ENCODE data around the gene ZNF823. TPM values are rescaled to one million over a fixed set of nuclear protein-coding genes. Genes with fewer than 3 reads are reported as not detected.

Gene ZNF823
- total and polyA plus RNA-seq, 9 of the 15 experiments (the other 6 are each of a cell fraction or from before 2014, with no cell fraction given), result 4.0 to 13.4 (median 6.1) TPM

- no peak for ATAC-seq
- Histone ChIP-seq H3K9ac (ENCODE audit: insufficient read depth in 1 of 2, low read depth in 2 of 2, low read length in 2 of 2) (no peak overlapping the region), H3K36me3 (ENCODE audit: control insufficient read depth, insufficient read depth, low read length) (peaks cover 53% of the 10 kb centered on the region), H3K4me2 (ENCODE audit: insufficient read depth, low read length) (no peak overlapping the region), H3K9me3 (replicated peaks; ENCODE audit: control insufficient read depth, insufficient read depth, low read depth, low read length) (peaks cover 40% of the 10 kb centered on the region), H2AFZ (ENCODE audit: low read depth, low read length) (no peak overlapping the region), H4K20me1 (replicated peaks; ENCODE audit: control insufficient read depth, insufficient read depth, low read length) (no peaks in the 10 kb centered on the region), H3K27me3 (ENCODE audit: control insufficient read depth in 2 of 2, insufficient read depth in 2 of 2, low read length in 2 of 2) (no peaks in the 10 kb centered on the region), H3K27ac (ENCODE audit: extremely low read depth, low read depth, low read length) (no peak overlapping the region), H3K79me2 (ENCODE audit: control insufficient read depth, insufficient read depth, low read length) (no peaks in the 10 kb centered on the region), H3K4me1 (replicated peaks in 1 of 2; ENCODE audit: control insufficient read depth in 2 of 2, insufficient read depth in 2 of 2, low read length in 2 of 2) (no peaks in the 10 kb centered on the region), H3K4me3 (no peak overlapping the region), H3K9me1 (ENCODE audit: control insufficient read depth, insufficient read depth, low read length) (no peaks in the 10 kb centered on the region)
- intact Hi-C loops (cut with micrococcal nuclease) (no loop called here), in situ Hi-C loops (cut with MboI) (no loop called here)
- BruUV-seq (replicated peaks), result no TSS peak
- ChIA-PET POLR2A (no interaction called here), CTCF (ENCODE audit: low intra/inter-chr PET ratio) (no interaction called here)
- 94% methylated on average over 7 of the region's 7 CpGs for WGBS (ENCODE audit: insufficient coverage, low coverage, missing lambda C conversion rate)
- no peak for DNase-seq (ENCODE audit: extremely low read depth in 1 of 4, low spot score in 3 of 4)
- FAIRE-seq, result no peak
- peak; percentile 15; the same call in 1 of the 2 replicates for TF ChIP-seq SOX6 (IDR thresholded peaks at IDR 0.05)
- no peak for TF ChIP-seq AFF4 (CRISPR knock-in tag; IDR thresholded peaks at IDR 0.05)
- TF ChIP-seq MYBL2 (IDR thresholded peaks at IDR 0.05; ENCODE audit: low read depth), result no peak
- TF ChIP-seq MYBL2 (CRISPR knock-in tag; IDR thresholded peaks at IDR 0.05; ENCODE audit: borderline replicate concordance), result no peak
- no peak for TF ChIP-seq XRCC5 (IDR thresholded peaks at IDR 0.05; ENCODE audit: low read depth, low read length)
- peak; percentile 72; the same call in 1 of the 2 replicates for TF ChIP-seq TRIM28 (IDR thresholded peaks at IDR 0.05)
- 0 out of 4 replicates have a peak, but pooled peaks of 1 of the 2 experiments have one; percentile 17 for TF ChIP-seq TRIM24 (IDR thresholded peaks at IDR 0.05)
- peak; percentile 88 for TF ChIP-seq ZNF75A (CRISPR knock-in tag; IDR thresholded peaks at IDR 0.05)
- TF ChIP-seq TEAD4 (IDR thresholded peaks at IDR 0.05; ENCODE audit: low read length), result 0 out of 2 replicates have a peak, but pooled peaks have one; percentile 20
- no peak for TF ChIP-seq TEAD4 (CRISPR knock-in tag; IDR thresholded peaks at IDR 0.05; ENCODE audit: borderline replicate concordance)
- TF ChIP-seq, protein P1, sequence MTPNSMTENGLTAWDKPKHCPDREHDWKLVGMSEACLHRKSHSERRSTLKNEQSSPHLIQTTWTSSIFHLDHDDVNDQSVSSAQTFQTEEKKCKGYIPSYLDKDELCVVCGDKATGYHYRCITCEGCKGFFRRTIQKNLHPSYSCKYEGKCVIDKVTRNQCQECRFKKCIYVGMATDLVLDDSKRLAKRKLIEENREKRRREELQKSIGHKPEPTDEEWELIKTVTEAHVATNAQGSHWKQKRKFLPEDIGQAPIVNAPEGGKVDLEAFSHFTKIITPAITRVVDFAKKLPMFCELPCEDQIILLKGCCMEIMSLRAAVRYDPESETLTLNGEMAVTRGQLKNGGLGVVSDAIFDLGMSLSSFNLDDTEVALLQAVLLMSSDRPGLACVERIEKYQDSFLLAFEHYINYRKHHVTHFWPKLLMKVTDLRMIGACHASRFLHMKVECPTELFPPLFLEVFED (CRISPR knock-in tag; conservative IDR thresholded peaks at IDR 0.05), result no peak
- 0 out of 2 replicates have a peak, but pooled peaks have one; percentile 12 for TF ChIP-seq GTF2F1 (IDR thresholded peaks at IDR 0.05; ENCODE audit: low read depth, low read length)
- TF ChIP-seq, protein P2, sequence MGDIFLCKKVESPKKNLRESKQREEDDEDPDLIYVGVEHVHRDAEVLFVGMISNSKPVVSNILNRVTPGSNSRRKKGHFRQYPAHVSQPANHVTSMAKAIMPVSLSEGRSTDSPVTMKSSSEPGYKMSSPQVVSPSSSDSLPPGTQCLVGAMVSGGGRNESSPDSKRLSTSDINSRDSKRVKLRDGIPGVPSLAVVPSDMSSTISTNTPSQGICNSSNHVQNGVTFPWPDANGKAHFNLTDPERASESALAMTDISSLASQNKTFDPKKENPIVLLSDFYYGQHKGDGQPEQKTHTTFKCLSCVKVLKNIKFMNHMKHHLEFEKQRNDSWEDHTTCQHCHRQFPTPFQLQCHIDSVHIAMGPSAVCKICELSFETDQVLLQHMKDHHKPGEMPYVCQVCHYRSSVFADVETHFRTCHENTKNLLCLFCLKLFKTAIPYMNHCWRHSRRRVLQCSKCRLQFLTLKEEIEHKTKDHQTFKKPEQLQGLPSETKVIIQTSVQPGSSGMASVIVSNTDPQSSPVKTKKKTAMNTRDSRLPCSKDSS (IDR thresholded peaks at IDR 0.05; ENCODE audit: low read depth, partially characterized antibody), result peak; percentile 68
- TF ChIP-seq, protein P3, sequence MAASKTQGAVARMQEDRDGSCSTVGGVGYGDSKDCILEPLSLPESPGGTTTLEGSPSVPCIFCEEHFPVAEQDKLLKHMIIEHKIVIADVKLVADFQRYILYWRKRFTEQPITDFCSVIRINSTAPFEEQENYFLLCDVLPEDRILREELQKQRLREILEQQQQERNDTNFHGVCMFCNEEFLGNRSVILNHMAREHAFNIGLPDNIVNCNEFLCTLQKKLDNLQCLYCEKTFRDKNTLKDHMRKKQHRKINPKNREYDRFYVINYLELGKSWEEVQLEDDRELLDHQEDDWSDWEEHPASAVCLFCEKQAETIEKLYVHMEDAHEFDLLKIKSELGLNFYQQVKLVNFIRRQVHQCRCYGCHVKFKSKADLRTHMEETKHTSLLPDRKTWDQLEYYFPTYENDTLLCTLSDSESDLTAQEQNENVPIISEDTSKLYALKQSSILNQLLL (CRISPR knock-in tag; IDR thresholded peaks at IDR 0.05; ENCODE audit: borderline replicate concordance), result no peak
- peak; percentile 12; the same call in 1 of the 2 replicates for TF ChIP-seq ZEB2 (IDR thresholded peaks at IDR 0.05)
- TF ChIP-seq GTF2A2 (tag; IDR thresholded peaks at IDR 0.05), result no peak
These were observed 41.8 kb upstream of the ZNF823 start for GRCh38 chr19:11780431-11781020.

All from K562 (cell line).